Cerebellar cortex (tissue), 1 donor: ENCODE data around the gene PPP2CA.
"Not testable (repeated sequence)": the region's sequence is repeated elsewhere in the genome, so short reads cannot be mapped to it uniquely, and the experiment has no call there.

Source experiments
- DNase-seq: peaks from one replicate; pipeline ENCODE4 v3.0.0-alpha.2; 2015; ENCODE audit warnings: low spot score

The PPP2CA gene

DNA sequence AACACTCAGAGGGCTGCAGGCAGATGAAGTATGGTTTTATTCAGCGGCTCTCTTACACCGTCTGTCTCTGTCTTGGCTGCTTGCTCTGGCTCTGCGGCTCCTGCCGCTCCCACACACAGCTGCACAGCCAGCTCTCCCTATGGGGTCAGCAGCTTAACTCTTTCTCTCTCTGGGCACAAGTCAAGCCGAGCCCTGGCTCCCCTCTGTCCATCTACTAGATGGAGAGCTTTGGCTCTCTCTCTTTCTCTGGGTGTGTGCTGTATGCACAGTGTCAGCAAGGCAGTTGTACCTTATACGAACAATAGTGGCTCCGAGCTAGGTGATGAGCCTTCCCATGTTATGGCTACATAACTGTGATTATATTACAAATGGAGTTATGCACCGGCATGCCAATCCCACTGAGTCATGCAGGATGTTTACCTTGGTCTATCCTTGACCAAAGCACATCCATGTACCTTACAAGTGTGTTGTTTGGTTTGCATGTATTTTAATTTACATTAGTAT lies 19.3 kb upstream of the PPP2CA start:
- peak; percentile 68 for DNase-seq

DNA sequence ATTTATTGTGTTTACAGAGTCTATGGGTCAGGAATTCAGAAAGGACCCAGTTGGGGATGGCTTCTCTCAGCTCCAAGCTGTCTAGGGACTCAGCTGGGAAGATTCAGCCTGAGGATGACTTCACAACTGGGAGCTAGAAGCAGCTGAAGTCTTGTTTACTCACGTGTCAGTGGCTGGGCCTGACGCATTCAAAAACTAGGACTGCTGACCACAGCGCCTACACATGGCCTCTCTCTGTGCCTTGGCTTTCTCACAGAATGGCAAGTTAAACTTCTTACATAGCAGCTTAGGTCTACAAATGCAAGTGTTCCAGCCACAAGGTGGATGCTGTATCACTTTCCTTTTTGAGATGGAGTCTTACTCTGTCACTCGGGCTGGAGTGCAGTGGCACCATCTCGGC lies 16.3 kb upstream of the PPP2CA start:
- no peak for DNase-seq

DNA sequence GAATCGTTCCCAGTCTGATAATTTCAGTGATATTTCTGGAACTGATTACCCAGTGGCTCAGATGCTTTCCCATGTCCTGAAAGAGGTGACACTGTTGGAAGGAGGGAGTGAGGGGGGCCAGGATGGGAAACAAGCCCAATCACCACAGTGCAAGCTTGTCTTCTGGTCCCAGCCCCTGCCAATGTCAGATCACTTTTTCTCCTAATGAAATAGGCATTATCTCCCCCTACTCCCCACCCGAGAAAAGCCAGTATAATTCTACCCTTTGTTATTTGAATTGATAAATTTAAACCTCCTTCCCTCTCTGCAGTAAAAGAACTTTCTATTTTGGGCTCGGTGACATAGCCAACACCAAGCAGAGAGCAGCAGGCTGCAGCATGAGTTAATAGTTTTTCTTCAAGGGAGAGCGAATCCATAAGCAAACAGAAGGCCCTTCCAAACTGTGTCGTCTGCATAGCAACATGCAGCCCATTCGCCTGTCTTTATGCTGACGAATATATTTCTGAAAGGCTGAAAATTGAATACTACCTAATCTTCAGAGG lies 14.6 kb upstream of the PPP2CA start:
- peak; percentile 94 for DNase-seq

DNA sequence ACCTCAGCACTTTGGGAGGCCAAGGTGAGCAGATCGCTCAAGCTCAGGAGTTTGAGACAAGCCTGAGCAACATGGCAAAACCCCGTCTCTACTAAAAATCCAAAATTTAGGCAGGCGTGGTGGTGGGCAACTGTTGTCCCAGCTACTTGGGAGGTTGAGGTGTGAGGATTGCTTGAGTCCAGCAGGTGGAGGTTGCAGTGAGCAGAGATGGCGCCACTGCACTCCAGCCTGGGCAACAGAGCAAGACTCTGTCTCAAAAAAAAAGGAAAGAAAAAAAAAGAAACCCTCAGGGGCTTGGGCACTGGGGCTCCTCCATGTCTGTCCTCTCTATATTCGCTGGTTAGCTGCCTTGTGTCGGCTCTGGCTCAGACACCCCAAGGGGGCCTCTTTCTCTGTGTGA lies 10.9 kb upstream of the PPP2CA start:
- no peak for DNase-seq

DNA sequence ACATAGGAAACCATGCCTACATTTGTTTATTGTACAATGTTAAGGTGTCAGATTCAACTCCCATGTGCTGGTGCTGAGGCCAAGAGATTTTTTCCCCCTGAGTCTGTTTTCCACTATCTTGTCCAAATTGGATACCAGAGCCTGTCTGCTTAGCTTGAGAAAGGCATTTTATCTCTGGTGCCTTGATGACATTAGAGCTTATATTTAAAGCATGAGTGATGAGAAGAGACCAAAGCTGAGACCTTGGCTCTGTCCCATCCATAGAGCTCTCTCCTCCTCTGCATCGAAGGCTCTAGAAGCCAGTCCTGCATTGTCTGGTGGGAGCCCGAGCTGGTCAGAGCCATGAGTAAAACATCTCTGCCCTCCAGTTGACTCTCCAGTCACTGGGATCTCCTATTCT lies 10.4 kb upstream of the PPP2CA start:
- no peak for DNase-seq

DNA sequence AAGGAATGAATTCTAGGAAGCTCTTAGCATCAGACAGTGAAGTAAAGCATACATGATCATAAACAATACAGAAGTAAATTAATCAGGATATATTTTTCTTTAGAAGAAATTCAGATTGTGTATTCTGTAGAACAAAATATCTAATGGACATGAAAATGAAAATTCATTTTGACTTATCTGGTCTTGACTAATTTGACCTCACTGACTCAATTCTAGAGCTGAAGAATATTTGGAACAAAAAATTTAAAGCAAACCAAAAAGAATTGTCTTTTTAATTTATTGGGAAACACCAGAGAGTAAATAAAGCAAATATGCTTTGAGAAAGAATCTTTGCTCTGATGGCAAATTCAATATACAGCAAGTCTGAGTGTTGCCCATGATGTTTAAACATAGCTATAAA lies 2.8 kb upstream of the PPP2CA start:
- DNase-seq, result no peak

DNA sequence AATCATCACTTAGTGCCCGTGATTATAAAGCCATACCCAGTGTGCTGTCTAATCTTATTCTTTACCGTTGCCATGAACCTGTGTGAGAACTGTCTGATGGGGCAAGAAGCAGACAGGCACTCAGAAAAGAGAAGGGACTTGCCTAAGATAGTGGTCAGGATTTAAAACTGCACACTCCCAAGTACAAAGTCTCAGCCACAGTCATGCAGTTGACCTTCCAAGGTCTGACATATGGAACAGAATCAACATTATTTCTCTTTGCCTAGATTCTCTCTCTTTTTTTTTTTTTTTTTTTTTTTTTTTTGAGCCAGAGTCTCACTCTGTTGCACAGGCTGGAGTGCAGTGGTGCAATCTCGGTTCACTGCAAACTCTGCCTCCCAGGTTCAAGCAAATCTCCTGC lies 1.9 kb upstream of the PPP2CA start:
- no peak for DNase-seq

DNA sequence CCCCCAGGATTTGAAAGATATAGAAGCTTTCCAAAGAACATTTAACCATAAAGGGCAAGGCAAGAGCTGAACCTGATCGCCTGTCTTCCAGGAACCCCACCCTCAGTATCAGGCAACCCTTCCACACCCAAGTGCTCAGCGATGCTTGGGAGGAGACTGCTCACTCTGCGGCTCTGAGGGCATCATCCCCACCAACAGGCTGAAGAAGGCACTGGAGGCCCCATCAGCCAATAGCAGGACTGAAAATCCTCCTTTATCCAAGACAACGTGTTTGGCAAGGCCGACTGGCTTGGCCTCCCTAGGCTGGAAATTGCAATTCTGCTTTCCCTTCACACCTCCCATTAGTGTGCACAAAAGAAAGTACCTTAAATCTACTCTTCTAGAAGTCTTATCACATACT lies 1.4 kb upstream of the PPP2CA start:
- DNase-seq, result peak; percentile 90

DNA sequence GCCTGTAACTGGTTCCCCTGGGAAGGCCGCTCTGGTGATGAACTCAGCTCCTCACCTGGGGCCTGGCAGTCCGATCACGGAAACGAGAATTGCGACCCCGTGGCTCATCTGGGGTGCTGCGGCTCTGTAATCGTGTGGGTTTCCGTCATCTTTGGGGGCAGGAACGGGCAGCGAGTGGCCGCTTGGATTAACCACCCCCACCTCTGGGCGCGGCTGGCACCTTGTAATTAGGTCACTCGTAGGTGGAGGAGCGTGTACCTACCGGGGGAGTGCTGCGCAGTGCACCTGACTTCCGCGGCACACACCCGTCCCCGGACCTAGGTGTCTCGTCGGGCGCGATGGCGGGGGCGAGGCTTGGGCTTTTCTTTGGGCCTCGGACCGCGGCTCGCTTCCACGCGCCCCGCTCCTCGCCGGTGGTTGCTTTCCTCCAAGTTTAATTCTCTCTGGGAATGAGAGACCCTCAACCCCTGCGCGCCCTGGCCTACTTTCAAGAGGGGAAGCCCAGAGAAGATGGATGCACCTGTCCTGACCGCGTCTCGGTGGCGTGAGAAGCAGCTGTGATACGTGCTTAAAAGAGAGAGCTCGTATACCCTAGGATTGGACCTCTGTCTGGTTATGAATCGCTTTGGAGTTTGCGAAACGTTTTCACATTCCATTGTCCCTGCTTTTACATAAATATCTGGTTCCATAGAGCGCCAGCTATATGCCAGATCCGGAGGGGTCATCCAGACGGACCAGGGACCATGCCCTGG lies 744 bp upstream of the PPP2CA start:
- no peak for DNase-seq

DNA sequence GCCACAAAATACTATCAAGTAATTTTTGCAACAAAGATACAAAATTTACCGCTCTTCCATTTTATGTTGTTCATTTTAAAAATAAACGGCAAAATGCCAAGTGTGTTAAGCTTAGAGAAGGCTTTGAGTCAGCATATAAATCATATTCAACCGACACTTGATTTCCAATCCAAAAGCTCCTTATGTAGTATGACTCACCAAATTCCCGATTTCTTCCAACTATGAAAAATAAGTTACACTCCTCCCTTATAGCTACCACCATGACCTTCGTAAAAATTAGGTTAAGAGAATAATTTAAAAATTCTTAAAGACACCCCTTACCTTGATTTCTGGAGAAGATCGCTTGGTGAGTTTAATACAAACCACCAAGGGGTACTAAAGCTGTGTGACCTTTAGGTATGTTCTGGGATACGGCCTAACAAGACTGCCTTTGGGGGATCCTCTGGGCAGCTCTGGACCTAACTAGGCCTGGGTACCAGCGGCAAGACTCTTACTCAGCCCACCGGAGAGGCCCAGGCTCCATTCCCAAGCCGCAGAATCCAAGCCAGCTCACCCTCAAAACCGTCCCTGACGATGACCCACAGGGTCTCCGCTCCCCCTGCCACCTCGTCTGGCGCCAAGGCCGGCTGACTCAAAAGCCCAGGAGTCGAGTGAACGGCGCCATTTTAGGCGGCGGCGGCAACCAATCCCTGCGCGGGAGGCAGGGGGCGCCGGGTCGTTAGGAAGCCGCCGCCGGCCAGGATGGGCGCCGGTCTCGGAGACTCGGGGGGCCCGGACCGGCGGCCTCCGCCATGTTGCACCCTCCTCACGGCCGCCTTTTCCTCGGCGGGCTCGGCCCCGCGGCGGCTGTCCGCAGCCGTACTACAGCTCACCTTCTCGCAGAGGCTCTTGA lies 739 bp downstream of the PPP2CA start:
- peak; percentile 50 for DNase-seq

DNA sequence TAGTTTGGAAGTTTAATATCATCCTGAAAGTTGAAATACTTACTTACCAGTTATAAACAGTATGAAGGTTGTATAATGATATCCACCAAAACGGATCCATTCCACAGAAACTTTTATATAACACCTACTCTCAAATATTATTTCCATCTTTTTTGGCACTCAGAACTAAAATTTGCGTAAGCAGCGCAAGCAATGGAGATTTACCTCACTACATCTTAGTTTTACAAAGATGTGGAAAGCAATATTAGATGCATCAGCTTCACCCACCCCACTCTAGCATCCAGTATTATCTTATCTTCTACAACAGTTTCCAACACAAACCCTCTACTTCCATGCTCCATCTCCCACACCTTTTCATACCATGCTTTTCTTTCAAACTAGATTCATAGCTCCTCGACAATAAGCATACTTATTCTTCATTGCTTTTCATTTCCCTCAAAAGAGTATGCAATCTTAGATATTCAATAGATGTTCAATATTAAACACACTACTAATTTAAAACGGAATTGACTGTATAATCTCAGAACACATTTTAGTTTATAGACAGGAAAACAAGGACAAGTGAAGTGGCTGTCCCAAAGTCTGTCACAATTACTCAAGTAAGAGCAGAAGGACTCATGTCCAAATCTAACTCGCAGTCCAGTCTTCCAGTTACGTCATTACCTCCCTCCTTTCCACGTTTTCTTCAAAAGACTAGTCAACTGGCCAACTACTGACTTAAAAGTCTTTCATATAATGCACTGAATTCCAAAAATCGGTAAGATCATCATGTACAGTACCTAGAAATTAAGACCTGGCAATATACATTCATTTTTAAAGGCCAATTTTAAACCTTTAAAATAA lies 2.2 kb downstream of the PPP2CA start:
- no peak for DNase-seq

DNA sequence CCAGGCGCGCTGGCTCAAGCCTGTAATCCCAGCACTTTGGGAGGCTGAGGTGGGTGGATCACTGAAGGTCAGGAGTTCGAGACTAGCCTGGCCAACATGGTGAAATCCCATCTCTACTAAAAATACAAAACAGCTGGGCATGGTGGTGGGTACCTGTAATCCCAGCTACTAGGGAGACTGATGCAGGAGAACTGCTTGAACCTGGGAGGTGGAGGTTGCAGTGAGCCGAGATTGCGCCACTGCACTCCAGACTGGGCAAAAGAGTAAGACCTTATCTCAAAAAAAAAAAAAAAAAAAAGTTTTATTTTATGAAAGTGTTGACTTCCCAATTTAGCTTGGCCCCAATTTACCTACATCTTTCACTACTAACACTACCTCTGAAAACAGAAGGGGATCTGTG lies 4.2 kb downstream of the PPP2CA start:
- DNase-seq, result not testable (repeated sequence)

DNA sequence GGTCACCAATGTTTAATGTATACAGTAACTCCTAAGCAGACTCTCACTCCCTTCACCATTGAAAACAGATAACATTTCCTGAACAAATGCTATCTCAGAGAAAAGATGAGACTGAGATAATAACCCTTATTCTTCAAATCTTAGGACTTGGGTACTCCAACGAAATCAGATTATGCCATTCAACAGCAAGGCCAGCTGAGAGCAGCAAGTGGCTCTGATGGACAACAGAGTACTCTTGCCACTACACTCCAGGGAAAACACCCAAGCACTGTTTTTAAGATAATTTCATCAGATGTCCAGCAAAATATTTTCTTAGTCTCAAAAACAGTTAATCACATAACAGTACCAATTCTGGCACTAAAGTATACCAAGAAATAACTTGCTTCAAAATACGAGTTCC lies 10.1 kb downstream of the PPP2CA start:
- no peak for DNase-seq

DNA sequence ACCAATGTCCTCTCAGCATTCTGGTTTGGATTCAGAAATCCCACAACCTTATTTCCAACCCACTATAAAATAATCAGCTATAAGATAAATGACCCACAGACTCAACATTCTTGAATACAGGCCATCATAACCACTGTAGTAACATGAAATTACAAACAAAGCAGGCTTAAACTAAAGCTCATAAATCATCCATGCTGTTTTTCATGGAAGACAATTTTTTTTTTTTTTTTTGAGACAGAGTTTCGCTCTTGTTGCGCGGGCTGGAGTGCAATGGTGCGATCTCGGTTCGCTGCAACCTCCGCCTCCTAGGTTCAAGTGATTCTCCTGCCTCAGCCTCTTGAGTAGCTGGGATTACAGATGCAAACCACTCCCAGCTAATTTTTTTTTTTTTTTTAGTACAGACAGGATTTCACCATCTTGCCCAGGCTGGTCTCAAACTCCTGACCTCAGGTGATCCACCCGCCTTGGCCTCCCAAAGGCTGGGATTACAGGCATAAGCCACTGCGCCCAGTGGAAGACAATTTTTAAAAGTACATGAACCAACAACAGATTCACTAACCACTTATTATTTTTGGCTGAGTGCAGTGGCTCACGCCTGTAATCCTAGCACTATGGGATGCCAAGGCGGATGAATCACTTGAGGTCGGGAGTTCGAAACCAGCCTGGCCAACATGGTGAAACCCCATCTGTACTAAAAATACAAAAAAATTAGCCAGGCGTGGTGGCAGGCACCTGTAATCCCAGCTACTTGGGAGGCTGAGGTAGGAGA lies 14.4 kb downstream of the PPP2CA start:
- not testable (repeated sequence) for DNase-seq

DNA sequence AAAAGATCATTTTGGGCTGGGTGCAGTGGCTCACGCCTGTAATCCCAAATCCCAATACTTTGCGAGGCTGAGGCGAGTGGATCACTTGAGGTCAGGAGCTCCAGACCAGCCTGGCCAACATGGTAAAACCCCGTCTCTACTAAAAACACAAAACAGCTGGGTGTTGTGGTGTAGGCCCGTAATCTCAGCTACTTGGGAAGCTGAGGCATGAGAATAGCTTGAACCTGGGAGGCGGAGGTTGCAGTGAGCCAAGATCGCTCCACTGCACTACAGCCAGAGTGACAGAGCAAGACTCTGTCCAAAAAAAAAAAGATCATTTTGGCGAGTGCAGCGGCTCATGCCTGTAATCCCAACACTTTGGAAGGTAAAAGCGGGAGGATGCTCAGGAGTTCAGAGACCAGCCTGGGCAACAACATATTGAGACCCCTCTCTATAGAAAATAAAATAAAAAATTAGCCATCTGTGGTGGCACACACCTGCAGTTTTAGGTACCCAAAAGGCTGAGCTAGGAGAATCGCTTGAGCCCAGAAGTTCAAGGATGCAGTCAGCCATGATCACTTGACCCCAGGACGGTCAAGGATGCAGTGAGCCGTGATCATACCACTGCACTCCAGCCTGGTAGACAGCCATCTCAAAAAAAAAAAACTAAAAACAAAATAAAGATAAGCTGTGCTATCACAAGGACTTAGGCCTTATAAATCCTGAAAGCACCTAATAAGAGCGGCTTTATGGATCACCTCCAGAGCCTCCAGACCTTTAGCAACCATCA lies 16.2 kb downstream of the PPP2CA start:
- DNase-seq, result peak; percentile 50

DNA sequence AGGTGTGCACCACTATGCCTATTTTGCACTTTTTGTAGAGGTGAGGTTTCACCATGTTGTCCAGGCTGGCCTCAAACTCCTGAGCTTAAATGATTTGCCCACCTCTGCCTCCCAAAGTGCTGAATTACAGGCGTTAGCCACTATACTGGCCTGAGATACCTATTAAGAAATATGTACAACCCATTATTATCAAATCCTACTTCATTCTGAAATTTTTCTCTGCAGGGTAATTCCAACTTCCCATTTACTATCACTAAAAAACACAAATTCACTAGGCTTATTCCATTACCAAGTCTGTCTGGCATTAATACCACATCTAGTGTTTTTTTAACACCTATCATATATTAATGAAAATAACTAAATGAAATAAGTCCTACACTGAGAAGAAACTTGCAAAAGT lies 18.2 kb downstream of the PPP2CA start:
- DNase-seq, result no peak

DNA sequence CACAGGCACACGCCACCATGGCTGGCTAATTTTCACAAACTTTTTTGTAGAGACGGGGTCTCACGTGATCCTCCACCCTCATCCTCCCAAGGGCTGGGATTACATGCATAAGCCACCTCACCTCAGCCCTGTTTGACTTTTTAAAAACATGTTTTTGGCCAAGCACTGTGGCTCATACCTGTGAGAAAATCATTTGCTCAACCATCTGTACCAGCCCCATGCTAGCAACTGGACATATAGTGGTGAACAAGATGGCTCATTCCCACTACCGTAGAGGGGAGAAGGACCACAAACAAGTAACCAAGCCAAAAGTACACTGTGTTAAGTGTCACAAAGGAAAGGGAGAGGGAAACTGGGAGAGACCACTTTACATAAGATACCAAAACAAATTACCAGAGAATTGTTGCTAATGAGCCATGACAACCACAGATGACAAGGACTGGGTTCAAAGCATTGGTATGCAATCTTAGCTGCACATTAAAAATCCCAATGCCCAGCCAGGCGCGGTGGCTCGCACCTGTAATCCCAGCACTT lies 19.2 kb downstream of the PPP2CA start:
- no peak for DNase-seq

DNA sequence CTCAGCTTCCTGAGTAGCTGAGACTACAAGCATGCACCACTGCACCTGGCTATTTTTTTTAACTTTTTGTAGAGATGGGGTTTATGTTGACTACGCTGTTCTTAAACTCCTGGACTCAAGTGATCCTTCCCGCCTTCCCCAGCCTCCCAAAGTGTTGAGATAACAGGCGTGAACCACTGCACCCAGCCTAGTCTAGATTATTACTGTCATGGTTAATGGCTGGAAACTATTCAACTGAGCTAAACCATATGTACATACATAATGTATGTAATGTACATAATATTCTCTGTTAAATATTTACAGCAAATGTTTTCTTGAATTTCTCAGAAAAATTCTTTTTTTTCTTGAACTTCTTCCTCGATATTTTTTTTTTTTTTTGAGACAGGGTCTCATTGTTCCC lies 21.3 kb downstream of the PPP2CA start:
- DNase-seq, result no peak

DNA sequence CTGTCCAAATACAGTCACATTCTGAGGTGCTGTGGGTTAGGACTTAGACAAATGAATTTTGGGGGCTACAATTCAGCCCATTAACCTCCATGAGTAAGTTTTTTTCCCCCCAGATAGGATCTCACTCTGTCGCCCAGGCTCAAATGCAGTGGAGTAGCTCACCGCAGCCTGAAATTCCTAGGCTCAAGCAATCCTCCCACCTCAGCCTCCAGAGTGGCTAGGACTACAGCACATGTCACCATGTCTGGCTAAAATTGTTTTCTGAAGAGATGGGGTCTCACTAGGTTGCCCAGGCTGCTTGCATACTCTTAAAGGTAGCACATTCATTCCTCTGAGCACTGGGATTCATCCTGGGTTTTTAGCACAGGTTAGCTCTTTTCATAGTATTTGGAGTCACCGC lies 22.2 kb downstream of the PPP2CA start:
- DNase-seq, result no peak

DNA sequence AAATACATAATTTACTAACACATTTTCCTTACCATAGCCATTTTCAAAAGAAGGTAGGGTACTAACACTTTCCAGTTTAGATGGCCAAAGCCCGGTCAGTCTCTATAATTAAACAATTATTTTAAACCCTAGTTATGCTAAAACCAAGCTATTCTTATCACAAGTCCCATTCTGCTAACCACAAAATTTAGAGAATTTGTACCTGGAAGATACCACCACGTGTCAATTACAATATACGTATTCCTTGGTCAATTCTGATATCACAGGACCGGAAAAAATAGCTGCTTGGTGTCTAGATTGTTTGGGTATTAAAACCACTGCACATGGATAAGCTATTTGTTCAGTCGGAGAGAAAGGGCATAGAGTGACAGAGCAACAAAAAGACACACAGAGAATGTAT lies 30.2 kb downstream of the PPP2CA start:
- DNase-seq, result no peak
